ENCODE measurements around the gene CNOT10.
"Not testable (repeated sequence)": the region's sequence is repeated elsewhere in the genome, so short reads cannot be mapped to it uniquely, and the experiment has no call there.

CNOT10 gene

DNA sequence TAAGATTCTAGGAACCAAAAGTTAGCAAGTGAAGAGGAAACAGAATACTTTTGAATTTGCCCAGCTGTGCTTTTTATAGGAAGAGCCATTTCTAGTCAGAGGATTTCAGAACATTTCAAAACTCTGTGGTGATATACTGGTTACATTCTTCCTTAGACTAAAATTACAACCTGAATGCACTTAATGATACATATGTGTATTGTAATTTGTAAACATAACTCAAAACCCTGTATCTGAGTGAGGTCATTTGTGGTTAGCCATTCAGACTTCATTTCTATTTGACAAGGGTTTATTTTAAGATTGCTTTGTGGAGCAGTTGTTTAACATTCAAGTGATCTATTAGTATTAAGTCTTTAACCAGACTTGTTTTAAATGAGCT is 73.4 kb downstream of the CNOT10 start:
- no peak for DNase-seq

DNA sequence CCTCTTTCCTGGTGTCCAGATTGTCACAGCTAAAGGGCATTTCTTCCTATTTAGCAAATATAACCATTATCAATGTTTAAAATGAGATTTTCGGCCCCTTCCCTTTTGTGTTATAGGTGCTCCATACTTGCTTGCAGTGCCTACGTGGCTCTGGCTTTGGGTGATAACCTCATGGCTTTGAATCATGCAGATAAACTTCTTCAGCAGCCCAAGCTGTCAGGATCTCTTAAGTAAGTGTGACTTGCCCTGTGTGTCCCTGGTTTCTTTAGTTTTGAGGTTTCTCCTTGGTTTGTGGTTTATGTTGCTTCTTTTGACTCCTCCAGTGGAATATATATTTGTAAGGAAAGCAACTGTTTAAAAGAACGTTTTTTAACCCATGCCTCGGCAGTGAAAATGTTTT is 74.4 kb downstream of the CNOT10 start:
- no peak for DNase-seq

DNA sequence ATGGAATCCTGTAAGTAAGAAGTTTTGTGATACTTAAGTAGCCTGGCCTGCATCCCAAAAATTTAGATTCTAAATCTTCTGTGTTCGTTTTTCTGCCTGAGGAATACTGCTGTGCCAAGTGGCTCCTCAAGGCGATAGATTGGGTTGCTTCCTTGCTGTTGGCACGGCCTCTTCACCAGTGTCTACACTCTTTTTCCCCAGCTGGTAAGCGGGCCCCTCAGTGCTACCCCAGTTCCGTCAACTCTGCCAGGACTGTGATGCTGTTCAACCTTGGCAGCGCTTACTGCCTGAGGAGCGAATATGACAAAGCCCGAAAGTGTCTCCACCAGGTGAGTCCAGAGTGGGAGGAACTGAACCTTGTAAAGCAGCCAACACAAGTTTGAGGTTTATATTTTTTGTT is 79.5 kb downstream of the CNOT10 start:
- no peak for DNase-seq

DNA sequence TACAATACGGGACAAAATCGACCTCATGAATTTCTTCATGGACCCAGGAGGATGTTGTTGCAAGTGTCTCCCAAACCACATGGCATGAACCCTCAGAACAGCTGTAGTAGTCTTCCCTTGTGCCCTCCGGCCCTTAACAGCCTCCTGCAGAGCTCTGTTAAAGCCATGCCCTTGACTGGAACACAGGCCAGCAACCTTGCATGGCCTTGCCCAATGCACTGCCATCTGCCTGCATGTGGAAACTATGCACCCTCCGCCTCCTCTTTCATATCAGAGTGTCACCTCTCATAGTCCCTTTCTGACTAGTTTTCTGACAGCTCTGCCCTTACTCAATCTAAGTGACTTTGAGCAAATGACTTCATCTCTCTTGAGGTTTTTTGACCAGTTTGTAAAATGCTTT is 93.4 kb downstream of the CNOT10 start:
- DNase-seq, result no peak

DNA sequence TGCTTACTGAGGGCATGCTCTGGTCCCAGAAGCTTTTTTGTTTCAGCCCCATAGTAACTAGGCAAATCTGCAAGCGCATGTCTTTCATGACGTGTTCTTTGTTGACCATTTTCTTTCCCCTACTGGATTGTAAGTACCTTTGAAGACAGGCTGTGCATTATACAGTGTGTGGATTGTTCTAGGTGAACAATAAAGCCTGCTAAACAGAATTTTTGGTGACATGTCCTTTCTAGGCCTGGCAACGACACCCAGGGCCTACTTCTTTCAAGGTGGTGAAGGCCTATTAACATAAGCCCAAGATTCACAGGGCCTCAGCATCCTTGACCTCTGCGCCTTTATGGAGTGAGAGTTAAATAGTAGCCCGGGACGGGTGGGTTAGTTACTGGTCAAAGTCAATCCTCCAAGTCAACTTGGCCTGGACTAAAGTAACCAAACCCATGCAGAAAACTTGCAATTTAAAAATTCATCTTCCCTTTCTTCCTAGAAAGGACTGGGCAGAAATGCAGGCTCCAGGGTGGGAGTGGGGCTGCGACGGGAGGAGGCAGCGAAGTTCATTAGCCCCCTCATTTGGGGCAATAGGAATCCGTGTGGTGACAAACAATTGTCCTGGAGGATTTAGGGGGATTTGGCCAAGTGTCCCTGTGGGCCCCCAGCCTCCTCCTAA is 95.2 kb downstream of the CNOT10 start:
- DNase-seq, result no peak

DNA sequence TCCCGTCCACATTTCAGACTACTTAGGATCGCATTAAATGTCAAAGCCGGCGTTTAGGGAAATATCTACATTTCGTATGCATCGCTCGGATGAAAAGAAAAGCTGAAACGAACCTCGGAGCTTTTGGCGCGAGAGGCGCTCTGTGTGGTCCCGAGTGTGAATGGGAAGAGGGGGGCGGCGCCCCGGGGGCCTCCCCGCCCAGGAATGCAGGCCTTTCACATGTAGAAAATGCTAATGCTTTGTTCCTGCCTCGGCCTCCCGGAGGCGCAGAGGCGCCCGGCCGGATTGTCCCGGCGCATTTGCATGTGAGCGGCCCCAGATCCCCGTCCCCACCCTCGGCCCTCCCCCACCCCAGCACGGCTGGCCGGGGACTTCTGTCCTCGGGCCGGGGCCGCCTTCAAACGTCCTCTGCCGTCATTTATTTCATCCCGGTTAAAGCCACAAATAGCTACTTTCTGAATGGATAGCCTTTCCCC is 95.8 kb downstream of the CNOT10 start:
- DNase-seq, result peak; percentile 19 to 32

DNA sequence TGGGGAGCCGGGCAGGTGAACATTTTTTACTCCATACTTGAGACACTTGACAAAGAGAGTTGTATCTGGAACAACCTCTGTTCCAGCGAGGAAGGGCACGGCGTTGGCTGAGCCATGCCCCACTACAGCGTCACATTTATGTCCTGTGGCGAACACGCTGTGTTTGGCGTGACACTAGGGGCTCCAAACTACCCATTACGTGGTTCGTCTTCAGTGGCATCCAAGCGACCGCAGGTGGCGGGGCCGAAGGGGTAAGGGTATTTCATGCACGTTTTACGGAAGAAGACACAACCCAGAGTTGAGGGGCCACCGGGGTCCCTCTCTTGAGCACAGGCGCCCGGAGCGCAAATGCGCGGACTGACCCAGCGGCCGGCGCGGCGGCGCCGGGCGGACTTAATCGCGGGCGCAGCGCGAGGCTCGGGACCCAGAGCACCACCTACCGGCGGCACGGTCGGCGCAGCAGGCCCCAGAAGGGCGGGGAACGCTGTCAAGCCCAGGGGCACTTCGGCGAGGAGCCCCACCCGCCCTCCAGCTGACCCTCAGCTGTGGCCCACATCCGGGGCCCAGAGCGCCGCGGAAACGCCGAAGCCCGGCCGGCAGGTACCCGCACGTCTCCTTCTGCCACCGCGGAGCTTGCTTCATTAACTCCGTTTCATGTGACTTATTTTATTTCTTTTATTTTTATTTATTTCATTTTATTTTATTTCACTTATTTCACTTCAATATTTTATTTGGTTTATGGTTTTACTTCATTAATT is 96.4 kb downstream of the CNOT10 start:
- peak; percentile 75 to 83 for DNase-seq

DNA sequence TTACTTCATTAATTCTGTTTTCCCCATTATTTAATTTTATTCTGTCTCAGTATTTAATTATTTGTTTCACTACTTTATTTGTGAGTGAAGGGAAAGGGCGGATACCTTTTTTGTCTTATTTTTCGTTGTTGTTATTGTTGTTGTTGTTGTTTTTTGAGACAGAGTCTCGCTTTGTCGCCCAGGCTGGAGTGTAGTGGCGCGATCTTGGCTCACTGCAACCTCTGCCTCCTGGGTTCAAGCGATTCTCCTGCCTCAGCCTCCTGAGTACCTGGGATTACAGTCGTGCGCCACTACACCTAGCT is 96.9 kb downstream of the CNOT10 start:
- not testable (repeated sequence) for DNase-seq

DNA sequence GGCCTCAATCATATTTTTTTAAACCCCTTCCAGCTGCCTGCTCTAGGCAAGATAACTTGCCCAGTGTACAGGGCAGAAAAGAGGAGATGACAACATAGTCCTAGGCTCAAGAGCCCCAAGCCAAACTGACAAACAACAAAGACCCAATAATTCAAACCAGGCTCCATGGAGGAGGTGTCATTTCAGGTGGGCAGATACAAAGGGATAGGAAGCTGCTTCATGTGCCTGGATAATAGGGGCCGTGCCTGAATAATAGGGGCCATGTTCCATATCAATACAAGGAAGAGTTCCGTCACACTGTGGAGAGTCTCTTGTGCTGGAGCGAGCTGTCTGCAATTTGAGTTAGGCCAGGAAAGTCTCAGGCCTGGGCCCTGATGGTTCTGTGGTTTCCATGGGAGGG is 97.4 kb downstream of the CNOT10 start:
- no peak for DNase-seq

DNA sequence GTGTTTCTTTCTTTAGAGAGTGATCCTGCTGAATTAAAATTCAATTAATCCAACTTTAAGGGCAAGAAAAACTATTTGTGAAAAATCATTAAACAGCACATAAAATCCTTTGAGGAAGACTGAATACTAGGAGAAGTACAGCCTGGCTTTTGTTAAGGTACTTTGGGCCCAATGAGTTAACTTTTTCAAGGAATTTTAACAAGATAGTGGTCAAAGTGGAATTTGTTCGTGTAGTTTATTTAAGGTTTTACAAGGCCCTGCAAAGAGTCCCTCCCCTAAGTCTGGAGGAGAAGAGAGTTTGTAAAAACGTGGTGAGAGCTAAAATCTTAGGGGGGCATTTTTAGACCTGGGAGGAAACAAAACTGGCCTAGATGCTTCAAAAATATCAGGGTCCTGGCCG is 106.8 kb downstream of the CNOT10 start:
- no peak for DNase-seq

DNA sequence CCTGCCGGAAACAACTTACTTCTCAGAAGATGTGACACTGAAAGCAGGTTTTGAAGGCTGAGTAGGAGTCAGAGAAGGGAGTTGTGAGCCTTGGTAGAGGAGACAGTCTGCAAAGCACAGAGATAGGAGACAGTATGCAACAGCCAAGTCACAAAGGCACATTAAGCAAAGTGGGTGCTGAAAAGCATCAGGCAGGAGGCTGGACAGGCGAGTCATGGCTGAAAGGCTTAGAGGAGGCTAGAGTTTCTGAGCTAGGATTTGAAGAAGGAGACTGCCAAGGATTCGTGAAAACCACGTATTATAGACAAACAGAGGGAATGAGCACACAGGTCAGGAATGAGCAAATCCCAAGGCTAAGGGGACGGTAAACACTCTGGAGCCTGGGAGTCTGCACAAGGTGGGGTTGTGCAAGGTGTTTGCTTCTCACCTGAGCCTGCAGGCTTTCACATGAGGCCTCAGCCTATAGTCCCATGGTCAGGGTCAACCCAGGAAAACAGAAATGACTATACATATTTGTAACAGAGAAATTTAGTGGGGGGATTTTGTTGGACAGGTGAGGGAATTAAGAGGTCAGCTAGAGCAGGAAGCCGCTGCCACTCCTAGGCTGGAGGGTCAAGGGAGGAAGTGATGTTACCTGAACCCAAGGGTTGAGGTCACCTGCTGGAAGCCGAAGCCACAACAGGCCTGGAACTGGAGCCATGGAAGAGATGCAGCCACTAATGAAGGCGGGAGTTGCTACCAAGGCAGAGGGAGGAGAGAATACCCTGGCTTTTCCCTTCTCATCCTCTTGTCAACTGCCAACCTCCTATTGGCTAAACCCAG is 109.7 kb downstream of the CNOT10 start:
- no peak for DNase-seq

DNA sequence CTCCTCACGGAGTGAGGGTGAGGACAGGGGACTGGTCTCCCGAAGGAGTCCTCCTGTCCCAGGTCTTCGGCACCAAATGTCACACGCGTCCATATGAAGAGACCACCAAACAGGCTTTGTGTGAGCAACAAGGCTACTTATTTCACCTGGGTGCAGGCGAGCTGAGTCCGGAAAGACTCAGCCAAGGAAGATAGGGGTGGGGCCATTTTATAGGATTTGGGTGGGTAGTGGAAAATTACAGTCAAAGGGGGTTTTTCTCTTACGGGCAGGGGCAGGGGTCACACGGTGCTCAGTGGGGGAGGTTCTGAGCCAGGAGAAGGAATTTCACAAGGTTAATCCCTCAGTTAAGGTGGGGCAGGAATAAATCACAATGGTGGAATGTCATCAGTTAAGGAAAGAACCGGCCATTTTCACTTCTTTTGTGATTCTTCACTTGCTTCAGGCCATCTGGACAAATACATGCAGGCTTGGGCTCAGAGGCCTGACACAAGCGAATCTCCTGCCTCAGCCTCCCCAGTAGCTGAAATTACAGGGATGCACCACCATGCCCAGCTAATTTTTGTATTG is 111.5 kb downstream of the CNOT10 start:
- DNase-seq, result not testable (repeated sequence)

DNA sequence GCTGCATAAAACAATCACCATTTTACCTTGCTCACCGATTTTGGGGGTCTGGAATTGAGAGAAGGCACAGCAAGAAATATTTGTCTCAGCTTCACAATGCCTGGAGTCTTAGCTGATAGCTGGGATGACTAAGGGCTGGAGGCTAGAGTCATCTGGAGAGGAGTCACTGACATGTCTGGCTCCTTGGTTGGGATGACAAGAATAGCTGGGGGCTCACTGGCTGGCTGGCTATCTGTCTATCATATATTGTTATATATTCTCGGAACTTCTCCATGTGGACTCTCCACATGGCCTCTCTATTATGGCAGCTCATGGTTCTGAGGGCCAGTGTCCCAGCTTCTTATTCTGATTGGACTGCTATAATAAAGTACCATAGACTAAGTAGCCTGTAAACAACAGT is 112.8 kb downstream of the CNOT10 start:
- DNase-seq, result no peak

DNA sequence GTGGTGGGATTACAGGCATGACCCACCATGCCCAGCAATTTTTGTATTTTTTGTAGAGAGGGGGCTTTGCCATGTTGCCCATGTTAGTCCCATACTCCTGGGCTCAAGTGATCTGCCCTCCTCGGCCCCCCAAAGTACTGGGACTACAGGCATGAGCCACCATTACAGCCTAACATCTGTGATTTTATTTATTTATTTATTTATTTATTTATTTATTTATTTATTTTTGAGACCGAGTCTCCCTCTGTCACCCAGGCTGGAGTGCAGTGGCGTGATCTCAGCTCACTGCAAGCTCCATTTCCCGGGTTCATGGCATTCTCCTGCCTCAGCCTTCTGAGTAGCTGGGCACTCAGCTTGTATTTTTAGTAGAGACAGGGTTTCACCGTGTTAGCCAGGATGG is 116.5 kb downstream of the CNOT10 start:
- DNase-seq, result not testable (repeated sequence)

DNA sequence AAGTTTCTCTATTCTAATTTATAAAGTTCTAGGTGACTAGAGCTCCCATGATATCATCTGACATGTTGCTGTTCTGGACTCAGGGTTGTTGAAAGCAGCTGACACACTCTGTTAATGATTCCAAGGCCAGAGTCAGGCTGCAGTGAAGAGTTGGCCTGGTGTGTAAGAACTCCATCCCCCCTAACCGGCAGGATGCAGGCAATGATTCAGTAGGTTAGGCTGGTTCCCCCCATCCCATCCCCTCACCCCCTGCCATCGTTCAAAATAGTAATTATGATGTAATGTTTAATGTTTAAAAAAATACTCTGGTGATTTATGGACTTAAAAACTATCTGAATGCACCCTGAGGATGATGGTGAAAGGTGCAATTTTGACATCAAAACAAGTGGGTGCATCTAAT is 128.2 kb downstream of the CNOT10 start:
- no peak for DNase-seq

DNA sequence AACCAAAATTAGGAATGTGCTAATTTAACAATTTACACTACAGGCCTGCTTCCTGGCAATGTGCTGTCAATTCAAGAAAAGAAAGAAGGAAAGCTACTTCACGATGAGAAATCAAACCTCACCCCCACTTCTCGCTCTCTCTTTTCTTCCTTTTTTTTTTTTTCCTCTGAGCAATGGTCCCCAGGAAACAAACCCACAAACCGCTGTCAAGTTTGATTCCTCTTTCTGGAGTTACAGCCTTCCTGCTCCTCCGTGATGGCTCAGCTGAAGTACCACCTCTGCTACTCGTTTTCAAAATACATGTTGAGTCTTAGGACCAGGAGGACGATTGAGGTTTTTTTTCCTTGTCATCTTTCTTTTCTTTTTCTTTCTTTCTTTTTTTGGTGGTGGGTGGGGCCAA is 129.4 kb downstream of the CNOT10 start:
- DNase-seq, result no peak

DNA sequence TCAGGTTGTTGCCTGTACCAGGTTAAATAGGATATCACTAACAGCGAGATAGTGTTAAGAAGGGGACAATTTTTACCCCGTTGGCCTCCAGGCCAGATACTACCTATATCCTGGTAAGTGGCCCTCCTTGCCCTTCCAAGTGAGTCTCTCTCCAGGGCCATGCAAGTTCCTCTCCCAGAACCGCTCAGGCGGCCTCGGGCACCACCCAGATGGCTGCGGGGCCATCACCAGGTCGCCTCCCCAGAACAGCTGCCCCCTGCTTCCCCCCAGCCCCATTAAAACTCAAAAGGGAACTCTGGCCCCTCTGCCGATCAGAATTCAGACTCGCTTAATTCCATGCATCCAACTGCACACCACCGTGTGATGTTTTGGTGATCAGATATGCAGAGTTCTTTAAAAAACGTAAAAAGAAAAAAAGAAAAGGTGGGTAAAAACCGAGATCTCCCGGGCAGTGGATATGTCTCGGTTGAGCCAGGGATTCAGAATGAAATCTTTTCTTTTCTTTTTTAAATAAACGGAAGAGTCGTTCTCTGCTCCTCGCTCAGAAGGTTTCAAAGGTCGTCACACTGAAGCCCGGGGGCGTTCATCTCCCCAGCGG is 131.0 kb downstream of the CNOT10 start:
- DNase-seq, result no peak

DNA sequence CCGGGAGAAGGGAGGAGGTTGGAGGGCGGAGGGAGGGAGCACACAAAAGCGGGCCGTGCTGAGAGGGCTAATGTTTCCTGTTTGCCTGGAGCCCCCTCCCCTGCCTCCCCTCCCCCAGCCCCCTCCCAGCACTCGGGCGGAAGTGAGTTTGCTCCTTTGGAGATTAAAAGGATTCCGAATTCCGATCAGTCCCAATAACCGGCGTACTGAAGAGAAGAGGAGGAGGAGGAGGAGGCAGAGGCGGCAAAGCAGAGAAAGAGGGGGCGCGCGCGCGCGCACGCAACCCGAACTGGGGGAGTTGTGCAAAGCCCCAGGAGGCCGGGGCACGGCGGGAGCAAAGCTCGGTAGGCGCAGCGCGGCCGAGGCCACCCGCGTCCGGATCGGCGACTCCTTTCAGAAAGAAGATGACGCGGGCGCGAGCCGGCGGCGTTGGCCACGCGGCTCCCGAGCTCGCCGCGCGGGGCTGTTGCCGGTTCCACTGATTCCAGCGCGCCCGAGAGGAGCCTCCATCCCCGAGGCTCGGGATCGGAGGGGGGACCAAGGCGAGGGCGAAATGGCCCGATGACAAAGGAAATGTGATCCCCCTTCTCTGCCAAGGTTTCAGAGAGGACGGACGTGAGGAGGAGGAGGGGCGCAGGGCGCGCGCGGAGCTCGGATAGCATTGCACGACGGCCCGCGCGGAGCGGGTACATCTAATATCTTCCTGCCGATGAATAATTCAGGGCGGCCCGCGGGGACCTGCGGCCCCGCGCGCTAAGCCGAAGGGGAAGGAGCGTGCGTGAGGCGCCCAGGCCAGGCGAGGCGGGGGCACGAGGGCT is 131.7 kb downstream of the CNOT10 start:
- DNase-seq, result peak; percentile 23 to 45

DNA sequence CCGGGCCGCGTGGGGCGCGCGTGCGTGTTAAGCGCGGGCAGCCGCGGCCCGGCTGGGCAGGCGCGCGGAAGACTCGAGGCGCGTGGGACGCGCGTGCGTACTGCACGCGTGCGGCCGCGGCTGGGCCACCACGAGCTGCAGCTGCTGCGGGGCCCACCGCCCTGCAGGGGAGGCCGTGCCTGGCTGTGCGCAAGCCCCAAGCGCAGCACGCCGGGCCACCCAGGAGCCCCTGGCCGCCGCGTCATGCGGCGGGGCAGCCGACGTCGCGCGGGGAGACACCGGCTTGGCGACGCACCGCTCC is 132.2 kb downstream of the CNOT10 start:
- no peak for DNase-seq

DNA sequence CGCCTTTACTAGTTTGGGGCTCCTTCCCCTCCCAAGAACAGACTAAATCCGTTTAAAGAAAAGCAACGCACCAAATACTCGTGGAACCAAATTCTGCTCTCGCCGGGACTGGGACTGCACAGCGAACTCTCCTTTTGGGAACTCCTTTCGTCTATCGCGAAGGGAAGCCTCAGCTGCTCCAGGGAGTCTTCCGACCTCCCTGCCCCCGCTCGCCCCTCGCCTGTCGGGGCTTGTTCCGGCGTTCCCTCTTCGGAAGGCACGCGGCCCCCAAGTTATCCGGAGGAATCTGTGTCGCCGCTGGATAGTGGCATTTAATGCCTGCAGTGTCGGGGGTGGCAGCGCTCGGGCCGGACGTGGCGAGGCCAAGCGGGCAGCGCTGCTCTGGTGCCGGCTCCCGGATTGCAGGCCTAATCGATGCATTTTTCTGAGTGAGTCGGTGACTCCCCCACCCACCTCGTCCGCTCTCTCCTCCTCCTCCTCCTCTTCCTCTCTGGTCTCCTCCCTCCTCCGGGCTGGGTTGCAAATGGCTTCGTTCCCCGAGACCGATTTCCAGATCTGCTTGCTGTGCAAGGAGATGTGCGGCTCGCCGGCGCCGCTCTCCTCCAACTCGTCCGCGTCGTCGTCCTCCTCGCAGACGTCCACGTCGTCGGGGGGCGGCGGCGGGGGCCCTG is 132.7 kb downstream of the CNOT10 start, which contains the start of gene TRIM71:
Gene TRIM71, plus strand, starts transcription at position 440 of the 671 bp plus-strand sequence. Its CDS starts 84 bp downstream, at position 524.
- peak; percentile 21 to 42 for DNase-seq

DNA sequence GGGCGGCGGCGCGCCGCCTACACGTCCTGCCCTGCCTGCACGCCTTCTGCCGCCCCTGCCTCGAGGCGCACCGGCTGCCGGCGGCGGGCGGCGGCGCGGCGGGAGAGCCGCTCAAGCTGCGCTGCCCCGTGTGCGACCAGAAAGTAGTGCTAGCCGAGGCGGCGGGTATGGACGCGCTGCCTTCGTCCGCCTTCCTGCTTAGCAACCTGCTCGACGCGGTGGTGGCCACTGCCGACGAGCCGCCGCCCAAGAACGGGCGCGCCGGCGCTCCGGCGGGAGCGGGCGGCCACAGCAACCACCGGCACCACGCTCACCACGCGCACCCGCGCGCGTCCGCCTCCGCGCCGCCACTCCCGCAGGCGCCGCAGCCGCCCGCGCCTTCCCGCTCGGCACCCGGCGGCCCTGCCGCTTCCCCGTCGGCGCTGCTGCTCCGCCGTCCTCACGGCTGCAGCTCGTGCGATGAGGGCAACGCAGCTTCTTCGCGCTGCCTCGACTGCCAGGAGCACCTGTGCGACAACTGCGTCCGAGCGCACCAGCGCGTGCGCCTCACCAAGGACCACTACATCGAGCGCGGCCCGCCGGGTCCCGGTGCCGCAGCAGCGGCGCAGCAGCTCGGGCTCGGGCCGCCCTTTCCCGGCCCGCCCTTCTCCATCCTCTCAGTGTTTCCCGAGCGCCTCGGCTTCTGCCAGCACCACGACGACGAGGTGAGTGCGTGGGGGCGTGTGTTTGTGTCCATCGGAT is 133.4 kb downstream of the CNOT10 start:
- DNase-seq, result peak in 1 of 2 donors; percentile 24

Data from stimulated activated CD4-positive, alpha-beta T cell treated with anti-CD3 and anti-CD28 coated beads, Interleukin-2, amount 100 ng/mL, for 24 hours (primary cell).